NCI-H226 (cell line): ENCODE results near the gene TNS4.

Experiments
- DNase-seq: peaks from one replicate; pipeline ENCODE4 v3.0.0-alpha.2; 2015

Gene TNS4

DNA sequence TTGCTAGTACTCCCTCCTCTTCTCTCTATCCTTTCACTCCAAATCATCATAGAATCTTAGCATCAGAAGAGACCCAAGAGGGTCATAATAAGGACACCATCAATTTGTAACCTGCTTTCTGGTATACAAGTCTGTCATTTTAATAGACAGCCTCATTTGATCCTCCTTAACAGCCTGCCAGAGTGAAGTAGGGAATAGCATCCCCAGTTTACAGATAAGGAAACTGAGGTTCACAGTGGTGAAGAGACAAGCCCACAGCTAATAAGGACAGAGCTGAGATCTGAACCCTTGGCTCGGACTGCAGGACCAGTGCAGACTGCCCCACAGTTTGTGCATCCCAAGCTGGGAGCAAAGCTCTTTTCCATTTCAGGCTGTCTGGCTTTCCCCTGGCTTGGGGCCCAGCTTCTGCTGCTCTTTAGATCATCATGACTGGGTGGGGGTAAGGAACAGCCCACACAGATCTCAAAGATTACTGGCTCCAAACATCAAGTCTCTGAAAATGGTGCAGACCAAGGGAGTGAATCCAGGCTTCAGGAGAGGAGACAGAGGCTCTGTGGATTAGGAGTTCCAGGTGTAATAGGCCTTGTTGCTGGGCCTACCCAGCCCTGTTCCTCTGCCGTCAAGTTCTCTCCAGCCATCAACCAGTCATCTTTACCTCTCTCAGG is 68.4 kb downstream of the TNS4 start:
- peak; percentile 58 for DNase-seq

DNA sequence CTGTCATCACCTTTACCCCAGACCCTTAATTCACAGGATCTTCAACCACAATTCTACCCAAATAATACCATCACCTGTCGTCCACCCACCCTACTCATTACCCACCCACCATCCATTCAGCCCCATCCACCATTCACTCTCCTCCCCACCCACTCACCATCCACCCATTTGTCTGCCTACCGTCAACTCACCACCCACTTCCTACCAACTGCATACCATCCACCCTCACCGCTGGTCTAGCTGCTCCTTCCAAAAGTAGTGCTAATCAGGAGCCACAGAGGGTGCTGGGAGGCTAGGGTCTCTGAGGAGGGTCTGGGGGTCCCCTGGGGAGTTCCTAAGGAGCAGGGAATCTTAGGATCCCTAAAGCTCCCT is 70.2 kb downstream of the TNS4 start:
- no peak for DNase-seq

GRCh38 chr17:40430272-40431230 is 70.9 kb downstream of the TNS4 start:
- no peak for DNase-seq

DNA sequence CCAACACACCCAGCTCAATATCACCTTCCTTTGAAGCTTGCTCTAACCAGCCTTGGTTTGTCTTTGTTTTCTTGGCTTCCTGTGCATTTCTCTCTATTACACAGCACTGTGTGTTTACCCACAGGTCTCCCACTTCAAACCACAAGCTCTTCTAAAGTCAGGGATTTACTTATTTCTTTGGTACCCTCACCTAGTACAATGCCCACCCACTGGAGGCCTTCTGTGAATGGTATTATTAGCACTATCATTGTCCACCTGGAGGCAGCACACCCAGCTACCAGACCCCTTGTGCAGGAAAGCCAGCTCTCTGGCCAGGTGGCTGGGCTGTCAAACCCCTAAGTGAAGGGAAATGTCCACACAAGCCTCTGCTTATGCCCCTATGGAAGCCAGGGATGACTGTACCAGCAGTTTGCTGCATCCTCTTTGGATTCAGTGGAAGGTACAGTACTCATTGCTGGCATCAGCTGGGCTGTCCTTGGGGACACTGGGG is 74.4 kb downstream of the TNS4 start:
- no peak for DNase-seq
